ENCODE results near the gene AP1G2.

AP1G2 gene

DNA sequence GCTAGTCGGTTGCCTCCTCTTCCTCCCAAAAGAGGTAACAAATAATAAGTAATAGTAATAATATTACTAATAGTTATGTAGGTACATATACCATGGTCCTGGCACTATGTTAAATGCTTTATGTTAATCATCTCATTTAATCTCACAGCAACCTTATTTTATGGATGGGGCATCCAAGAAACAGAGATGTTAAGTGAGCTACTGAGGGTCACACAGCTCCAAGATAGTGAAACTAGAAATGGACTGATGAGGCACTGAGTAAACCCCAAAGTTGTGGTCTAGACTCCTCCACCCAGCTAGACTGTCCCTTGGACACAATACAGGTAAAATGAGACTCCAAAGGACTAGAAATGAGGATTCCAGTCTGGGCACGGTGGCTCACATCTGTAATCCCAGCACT lies 31.1 kb downstream of the AP1G2 start:
- no peak for DNase-seq

DNA sequence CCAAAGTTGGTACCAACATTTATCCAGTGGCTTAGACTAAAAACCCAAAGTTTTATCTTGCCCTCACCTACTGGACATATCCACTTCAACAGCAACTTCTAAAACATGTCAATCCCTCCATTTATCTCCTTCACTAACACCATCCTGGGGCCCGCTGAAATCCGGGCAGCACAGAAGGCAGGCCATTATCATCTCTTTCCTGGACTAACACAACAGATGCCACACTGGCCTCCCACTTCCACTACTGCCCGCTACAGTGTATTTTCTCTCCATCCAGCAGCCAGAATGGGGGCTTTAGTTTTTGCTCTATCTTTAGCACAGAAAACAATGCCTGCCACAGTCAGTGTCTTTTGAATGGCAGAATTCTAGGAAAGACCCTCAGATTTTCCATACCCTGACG lies 31.6 kb downstream of the AP1G2 start:
- DNase-seq = no peak

DNA sequence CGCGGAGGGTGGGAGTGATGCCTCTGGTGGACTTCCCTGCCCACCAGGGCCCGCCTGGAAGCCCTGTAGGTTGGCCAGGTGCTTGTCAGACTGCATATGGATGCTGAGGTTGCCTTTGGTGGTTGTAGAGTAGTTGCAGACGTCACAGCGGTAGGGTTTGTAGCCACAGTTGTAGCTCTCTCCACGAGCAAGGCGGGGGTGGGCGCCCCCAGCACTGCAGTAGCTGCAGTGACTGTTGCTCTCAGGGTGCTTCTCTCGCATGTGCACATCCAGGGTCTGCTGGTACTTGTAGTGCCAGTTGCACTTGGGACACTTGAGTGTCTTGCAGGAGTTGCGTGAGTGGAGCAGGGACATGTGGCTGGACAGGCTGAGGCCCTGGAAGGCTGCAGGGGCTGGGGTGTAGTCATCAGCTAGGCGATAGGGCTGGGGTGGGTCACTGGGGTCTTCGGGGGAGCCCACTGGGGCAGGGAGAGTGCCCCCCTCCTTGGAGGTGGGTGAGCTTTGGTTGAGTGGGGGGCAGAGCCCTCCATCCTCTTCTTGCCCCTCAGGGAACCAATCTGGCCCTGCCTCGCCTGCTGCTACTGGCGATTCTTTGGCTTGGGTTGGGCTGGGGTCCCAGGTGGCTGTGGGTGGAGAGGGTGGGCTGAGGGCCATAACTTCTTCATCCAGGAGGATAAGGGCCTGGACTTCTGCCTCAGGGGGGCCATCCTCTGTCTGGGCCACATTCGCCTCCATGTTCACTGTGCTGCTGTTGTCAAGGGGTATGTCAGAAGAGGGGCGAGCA lies 33.7 kb downstream of the AP1G2 start:
- DNase-seq = no peak

DNA sequence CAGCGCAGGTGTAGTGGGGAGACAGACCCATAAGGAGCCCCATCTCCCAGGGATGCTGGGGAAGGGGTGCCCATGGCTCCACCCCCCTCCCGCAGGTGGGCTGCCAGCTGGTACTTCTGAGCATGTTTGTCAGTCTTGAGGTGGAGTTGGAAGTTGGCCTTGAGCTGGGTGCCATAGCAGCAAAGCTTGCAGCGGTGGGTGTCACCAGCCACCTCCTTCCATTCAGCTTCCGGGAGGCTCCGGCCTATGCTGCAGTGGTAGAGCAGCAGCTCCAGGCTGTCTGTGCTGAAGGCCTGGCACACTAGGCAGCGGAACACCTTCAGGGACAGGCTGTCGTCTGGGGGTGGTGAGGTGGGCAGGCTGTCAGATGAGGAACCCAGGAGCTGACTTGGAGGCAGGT lies 34.9 kb downstream of the AP1G2 start:
- no peak for DNase-seq

DNA sequence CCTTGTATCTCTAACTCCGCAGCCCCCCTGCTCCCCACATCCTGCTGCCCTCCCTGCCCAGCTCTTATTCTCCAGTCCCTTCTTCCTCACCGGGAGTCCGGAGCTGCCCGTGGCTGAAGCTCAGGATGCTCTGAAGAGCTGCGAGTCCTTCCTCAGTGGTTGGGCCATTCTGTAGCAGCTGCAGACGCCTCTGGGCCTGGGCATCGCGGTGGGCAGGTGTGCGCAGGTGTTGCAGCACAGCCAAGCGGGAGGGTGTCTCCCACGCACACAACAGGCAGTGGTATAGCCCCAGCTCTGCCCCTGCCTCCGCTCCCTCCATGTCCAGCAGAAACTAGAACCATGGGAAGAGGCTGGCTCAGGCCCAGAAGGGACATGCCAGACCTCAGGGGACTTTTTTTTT lies 36.2 kb downstream of the AP1G2 start:
- DNase-seq = no peak

DNA sequence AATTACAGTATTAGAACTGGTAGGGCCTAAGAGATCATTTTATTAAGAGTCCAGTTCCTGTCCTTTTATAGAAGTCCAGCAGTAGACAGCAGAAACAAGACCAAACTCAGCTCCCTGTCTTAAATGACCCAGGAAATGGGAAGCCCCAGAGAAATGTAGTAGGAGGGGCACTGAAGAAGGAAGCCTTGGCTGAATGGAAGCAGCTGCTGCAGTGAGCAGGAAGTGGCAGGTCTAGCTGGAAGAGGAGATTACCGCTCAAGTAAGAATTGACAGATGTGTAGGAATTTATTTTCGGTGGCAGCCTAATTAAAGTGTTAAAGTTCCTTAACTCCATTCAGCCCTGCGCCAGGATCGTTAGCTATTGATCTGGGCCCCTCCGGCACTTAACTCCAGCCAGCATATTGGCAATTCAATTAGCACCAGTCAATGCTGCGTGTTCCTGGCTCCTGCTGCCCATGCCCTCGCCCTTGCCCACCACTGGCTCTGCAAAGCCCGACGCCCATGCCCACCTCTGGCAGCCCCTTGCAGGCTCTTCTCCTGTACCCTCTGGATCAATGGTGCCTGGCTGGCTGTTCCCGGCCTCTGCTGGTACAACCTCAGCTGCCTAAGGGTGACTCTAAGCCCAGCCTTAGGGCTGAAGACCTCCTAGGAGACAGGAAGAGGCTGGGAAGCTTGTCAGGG lies 37.1 kb downstream of the AP1G2 start:
- no peak for DNase-seq

DNA sequence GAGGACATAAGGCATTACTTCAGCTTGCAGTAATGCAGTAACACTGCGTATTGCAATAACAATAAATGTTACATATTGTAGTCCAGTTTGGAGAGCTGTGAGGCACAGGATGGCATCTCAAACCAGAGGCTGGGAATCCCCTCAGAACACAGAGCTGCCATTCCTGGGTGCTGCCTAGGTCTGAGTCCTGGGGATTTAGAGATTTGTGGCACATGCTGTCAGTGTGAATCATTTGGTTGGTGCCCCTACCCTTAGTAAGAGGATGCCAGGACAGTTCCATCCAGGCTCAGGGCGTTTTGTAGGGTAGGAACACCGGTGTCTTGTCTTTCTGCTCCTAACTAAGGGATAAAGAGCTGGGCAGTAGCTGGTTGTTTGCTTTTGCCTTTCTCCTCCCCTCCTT lies 38.6 kb downstream of the AP1G2 start:
- DNase-seq = no peak

DNA sequence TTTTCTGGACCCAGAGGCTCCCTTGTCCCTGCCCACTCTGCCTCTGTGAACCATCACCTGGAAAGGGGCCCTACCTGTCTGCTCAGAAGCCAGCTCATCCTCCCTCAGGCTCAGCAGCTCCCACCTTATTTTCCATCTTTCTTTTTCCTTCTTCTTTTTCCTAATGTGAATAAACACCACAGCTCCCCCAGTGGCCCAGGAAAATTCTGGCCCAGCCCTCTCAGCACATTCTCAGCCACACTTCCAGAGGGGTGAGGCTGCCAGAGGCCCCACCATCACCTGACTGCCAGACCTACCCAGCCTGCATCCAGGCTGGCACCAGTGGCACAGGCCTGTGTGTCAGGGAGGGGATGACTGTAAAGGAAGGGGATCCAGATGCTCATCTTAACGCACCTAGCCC lies 39.0 kb downstream of the AP1G2 start:
- no peak for DNase-seq

DNA sequence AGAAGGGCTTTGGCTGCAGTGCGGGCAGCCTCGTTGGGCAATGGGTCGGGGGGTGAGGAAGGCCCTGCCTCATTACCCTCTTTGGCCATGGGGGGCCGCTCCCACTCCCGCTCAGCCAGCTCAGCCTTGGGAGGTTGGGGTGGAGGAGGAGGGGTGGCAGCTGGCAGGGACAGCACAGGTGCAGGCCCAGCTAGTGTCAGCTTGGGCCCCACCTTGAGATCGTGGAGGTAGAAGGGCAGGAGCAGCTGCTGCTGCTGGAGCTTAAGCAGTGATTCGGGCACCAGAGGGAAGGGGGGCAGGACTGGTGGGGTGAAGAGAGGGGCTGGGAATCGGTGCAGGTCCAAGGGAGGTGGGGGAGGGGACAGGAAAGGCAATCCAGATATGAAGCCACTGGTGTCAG lies 42.0 kb downstream of the AP1G2 start:
- no peak for DNase-seq

DNA sequence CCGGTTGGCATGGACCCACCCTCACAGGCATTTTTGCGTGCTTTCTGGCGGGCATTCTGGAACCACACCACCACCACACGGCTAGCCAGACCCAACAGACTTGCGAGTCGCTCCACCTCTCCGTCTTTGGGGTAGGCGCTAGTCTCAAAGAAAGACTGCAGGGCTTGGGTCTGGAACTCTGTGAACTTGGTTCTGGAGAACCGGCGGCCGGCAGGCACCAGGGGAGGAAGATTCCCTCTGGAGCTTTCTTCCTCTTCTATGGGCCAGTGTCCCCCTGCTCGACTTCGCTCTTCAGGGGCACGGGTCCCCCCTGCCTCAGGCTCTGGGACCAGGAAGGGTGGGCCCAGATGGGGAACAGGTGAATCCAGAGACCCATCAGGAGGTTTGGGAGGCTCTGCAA lies 42.6 kb downstream of the AP1G2 start:
- no peak for DNase-seq

DNA sequence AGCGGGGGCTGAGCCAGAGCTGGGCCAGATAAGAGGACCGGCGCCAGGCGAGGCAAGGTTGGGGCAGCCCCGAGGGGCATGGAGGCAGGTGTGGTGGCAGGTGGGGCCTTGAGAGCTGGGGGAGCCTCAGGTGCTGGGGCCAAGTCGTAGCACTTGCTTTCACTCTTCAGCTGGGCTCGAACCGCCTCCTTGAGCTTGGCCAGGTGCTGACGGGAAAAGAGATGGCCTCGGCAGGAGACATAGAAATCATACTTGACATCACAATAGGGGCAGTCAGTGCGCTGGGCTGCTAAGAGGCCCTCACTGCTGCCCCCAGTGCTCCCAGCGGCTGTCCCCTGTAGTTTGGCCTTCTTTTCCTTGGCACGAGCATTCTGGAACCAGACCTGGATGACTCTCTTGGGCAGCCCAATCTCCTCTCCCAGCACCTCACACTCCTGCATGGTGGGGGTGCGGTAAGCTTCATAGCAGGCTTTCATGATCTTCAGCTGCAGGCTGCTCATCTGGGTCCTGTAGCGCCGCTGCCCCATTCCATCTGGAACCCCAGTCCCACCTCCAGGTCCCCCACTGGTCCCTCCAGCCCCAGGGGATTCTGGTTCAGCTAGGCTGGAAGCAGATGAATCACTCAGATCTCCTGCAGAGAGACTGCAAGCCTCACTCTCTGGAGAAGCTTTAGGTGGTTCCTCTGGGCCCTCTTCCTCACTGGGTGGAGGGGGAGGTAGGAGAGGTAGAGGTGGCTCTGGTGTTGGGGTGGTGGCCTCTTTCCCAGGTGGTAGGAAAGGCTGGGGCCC lies 44.2 kb downstream of the AP1G2 start:
- no peak for DNase-seq

DNA sequence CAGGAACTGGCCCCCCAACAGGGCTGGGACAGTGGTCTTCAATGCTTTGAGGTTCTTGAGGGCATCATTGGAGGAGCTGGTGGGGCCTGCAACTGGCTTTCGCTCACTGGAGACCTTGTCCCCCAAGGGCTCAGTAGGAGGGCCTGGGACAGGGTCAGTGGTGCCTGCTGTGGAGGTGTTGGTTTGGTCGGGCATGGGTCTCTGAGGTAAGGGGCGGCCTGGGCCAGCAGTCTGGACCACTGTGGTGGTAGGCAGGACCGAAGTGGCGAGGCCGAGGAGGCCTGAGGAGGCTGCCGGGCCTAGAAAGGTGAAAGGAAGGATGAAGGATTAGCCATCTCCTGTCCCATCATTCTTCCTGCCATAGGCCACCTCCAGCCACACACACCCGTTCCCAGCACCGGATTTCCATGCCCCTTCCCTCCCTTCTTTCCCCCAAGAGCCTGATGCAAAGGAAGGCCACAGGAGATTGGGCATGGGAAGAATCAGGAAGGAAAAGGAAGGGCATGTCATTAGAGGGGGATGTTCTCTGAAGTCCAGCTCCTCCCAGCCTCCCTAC lies 44.9 kb downstream of the AP1G2 start:
- no peak for DNase-seq

DNA sequence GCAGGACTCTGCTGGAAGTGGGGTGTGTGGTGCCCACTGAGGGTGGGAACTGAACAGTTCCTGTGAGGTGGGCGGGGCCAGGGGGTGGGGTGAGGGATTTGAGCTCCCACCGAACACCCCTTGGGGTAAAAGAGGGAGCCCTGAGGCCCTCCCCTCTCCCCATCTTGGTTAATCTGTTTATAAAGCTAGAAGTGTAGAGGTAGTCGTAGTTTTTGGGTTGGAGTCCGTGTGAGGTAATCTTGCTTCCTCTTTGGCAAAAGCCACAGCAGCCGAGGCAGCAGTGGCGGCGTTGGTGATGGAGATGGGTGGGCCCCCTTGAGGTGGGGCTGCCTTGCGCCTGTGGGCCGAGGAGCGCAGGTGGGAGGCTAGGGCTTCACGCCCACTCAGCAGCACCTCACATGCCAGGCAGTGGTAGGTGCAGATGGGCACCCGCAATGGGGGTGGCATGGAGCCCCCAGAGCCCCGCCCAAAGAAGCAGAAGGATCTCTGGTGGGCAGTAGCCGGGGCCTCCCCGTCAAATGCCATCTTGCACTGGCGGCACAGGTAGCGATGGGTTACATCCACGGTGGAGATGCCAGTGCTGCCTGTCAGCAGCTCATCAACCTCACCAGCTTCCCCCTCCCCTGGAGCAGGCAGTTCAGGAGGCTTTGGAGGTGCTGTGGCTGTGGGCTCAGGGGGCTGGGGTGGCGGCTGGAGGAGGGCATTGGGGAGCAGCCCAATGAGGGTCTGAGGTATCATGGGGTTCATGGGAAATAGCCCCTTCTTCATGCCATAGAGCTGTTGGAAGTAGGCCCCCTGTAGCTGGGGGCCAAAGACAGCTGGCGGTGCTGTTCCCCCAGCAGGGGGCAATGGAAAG lies 45.6 kb downstream of the AP1G2 start:
- no peak for DNase-seq

DNA sequence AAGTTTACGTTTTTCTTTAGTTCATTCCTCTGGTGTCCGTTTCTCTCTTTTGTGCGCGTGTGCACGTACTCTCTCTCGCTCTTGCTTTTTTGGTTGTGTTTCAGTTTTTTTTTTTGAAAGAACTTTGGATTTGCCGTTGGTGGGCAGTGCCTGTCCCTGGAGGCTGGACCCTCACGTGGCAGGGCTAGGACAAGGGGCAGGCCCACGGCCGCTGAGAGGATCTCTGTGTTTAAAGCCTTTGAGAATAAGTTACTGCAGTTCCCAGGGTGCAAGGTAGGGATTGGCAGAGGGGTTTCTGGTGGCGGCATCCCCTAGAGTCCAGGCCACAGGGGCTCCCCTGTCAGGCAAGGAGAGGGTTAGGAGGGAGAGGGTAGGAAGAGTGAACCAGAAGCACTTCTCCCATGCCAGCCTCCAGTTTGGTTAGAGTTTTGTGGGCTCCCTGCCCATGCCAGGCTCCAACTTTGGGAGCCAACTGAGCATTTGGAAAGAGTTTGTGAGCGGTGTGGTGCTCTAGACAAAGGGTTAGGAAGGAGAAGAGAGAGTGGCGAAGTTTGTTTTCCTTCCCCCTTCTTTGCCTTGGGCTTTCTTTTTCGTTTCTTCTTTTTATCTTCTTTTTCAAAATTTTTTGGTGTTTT lies 46.6 kb downstream of the AP1G2 start:
- DNase-seq = peak; percentile 26

DNA sequence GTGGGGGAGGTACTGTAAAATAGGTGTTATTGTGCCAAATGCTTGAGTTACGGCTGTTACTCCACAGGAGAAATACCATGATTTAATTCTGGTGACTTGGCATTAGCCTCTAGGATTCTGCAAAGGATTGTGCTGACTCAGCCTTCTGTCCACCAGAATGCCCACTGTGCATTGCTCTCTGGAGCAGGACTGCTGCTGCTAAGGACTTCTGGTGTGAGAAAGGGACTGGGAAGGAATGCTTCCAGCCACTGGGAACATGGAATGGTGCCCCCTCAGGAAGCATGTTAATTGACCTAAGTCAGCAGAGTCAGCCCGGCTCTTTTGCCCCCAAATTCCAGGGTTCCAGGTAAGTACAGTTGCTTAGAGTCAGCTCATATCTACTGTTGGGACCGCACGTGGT lies 48.9 kb downstream of the AP1G2 start:
- DNase-seq = no peak

DNA sequence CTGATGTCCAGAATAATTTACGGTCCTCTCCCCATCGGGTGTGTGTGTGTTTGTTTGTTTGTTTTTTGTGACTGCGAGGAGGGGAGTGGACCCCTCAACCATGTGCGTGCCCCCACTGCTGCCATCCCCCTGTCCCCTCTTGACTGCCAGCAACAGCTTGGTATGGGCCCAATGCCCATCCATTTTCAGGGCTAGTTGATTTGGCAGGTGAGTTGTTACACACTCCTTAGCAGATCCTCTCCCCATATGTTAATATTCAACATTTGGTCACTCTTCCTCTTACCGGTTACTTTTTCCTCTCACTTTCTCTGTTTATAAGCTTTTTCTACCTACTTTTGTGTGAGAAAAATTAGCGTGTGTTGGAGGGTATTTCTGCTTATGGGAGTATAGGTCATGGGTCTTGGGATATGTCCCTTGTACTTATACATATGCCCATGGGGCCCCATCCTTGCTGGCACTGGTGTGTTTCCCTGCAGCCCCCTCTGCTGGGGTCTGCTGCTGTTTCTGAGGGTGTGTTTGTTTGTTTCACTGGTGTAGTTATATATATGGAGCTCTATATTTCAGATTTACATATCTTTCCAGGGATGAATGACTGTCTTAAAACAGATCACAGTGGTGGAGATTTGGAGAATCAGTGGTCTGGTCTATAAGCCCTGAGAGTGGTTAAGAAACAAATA lies 49.8 kb downstream of the AP1G2 start:
- no peak for DNase-seq

DNA sequence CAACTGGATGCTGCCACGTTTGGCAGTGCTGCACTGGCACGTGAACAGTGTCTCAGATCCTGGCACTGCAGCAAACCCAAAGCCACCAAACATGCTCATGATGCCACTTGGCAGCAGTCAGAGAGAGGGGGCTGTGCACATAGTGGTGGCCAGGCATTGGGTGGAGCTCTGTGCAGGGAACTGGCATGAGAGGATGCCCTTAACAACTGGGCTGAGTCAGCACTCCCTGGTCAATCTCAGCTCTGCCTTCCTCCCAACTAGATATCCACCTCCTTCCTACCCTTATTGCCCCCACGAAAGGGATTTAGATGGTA lies 53.0 kb downstream of the AP1G2 start:
- DNase-seq = no peak

DNA sequence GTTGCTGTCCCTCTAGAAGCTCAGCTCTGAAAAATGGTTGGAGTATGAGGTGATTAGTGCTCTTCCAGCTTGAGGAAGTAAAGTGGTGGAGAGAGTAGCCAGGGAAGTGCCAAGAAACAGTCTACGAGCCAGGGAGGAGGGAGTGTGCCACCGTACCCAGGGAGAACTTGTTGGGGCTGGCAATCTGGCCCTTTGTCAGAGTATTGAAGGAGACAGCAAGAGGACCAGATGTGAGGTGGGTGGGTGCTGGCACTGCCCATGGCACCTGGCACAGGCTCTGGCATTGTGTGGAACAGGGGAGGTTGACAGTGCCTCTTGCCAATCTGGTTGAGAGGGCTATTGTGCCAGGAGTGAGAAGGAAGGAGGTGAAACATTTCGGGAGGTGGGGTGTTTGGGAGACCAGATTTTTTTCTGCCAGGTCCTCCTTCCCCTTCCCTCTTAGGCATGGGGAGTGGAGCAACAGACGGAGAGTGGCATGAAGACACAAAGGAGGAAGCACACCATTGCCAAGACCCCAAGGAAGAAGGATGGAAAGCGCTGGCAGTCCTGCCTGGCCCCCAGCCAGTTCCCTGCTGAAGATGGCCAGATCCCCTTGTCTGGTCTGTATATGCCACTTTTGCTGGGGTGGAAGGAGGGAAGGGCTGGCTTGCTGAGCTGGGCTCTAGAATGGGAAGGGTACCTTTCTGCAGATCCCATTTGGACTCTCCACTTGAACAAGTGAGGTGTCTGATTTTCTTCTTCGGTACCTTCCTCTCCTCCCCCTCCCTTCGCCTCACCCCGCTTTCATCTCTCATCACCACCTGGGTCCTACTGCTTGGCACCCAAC lies 53.6 kb downstream of the AP1G2 start:
- peak; percentile 56 for DNase-seq

DNA sequence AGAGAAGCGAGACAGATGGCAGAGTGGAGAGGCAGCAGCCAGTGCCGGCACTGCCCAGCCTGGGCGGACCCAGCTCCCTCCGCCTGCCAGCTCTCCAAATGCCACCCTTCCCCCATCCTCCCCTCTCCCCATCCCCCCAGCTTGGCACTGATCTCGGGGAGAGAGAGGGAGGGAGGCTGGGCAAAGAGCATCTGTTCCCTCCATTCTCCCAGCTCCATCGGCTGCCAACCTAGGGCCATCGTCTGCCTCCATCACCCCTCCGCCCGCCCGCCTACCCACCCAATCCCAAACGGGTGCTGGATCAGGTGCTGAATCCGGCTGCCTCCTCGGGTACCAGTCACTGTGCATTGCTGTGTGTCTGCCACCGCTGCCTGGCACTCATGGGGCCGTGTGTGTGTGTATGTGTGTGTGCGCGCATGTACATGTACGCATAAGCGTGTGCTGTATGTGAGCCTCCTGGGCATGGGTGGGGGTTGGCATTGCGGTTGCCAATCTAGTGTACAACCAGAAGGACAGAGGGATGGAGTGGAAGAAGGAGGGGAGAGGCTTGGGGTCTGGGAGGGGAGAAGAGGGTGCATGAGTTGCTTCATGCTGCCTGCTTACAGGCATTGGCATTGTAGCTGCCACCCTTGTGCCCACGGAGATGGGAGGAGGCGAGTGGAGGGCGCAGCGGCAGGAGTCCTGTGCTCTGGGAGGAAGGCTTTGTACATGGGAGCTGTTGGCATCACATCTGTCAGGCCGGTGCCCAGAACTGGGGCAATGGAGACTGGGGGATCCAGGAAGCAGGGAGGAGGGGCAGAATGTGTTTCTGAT lies 54.4 kb downstream of the AP1G2 start:
- peak; percentile 90 for DNase-seq

DNA sequence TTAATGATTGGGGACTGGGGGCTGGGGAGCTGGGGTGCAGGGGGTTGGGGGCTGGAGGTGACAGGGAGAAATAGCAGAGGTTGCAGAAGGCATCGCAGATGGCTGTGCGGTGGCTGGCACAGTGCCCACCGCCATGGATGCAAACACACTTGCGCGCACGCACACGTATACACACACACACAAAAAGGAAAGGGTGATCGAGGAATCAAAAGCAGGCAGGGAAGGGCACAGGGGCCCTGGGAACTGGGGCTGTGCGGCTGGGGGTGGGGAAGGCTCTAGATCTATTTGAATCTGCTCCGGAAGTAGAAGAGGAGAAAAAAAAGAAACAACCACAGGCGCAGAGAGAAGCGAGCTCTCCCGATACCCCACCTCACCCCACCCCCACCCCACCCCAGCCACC lies 55.4 kb downstream of the AP1G2 start:
- peak; percentile 28 for DNase-seq

Measured in midbrain (tissue), 1 donor.